GM12892 (cell line): ENCODE results near the gene KIN.

Source experiments
- DNase-seq: peaks from one replicate; pipeline ENCODE4 v3.0.0; 2011; ENCODE audit not compliant: insufficient read length
- FAIRE-seq: peaks from 2 replicates; lab custom pipeline; 2011; peaks lifted over from hg19 to GRCh38; lab: Jason Lieb, UNC
- POLR2A ChIP-seq: IDR thresholded peaks from 2 replicates; pipeline ENCODE4 v1.6.1; 2011; ENCODE audit warnings: low read depth, low read length, control low read depth
- POLR2AphosphoS5 ChIP-seq: IDR thresholded peaks from 2 replicates; pipeline ENCODE4 v1.6.1; 2011; ENCODE audit warnings: low read depth, low read length, control low read depth
- TAF1 ChIP-seq: IDR thresholded peaks from 2 replicates; pipeline ENCODE4 v1.6.1; 2011; ENCODE audit warnings: low read depth, mild to moderate bottlenecking, control low read depth, low read length, borderline replicate concordance

KIN gene

GRCh38 chr10:7708832-7709231, 79.0 kb downstream of the KIN start:
- DNase-seq: no peak
- no peak for FAIRE-seq
- TF ChIP-seq POLR2AphosphoS5 (no peak), POLR2A (no peak), TAF1 (no peak)

GRCh38 chr10:7707858-7708622, 79.8 kb downstream of the KIN start:
- FAIRE-seq: no peak
- TF ChIP-seq POLR2AphosphoS5 (no peak), POLR2A (no peak), TAF1 (no peak)
- no peak for DNase-seq

- no peak for TF ChIP-seq POLR2AphosphoS5
- no peak for TF ChIP-seq POLR2A
- TF ChIP-seq TAF1: no peak
- FAIRE-seq (no peak), DNase-seq (no peak)
These were observed 80.7 kb downstream of the KIN start for GRCh38 chr10:7707102-7707501.

- no peak for DNase-seq
- no peak for FAIRE-seq
- TF ChIP-seq TAF1 (no peak), POLR2A (no peak), POLR2AphosphoS5 (no peak)
These were observed 81.2 kb downstream of the KIN start for GRCh38 chr10:7706534-7707073.

- TF ChIP-seq POLR2AphosphoS5: no peak
- TF ChIP-seq TAF1: no peak
- TF ChIP-seq POLR2A: no peak
- DNase-seq: no peak
- no peak for FAIRE-seq
These were observed 82.5 kb downstream of the KIN start for GRCh38 chr10:7705341-7705740.

GRCh38 chr10:7704071-7705016, 83.4 kb downstream of the KIN start:
- DNase-seq (no peak), FAIRE-seq (no peak)
- TF ChIP-seq TAF1: no peak
- no peak for TF ChIP-seq POLR2AphosphoS5

GRCh38 chr10:7703140-7703539, 84.7 kb downstream of the KIN start, which contains the start of gene ITIH2:
Gene ITIH2 (plus strand): TSS chr10:7703316. CDS start chr10:7703435, 119 bp downstream.
- TF ChIP-seq POLR2A (no peak), TAF1 (no peak), POLR2AphosphoS5 (no peak)
- DNase-seq: no peak
- FAIRE-seq: no peak

- DNase-seq: no peak
- no peak for TF ChIP-seq POLR2AphosphoS5
- TF ChIP-seq POLR2A: no peak
- TF ChIP-seq TAF1: no peak
- no peak for FAIRE-seq
These were observed 85.4 kb downstream of the KIN start for GRCh38 chr10:7702288-7702812.

- FAIRE-seq (no peak), DNase-seq (no peak)
- TF ChIP-seq POLR2A (no peak), TAF1 (no peak), POLR2AphosphoS5 (no peak)
These were observed 86.5 kb downstream of the KIN start for GRCh38 chr10:7701158-7701742.
